ENCODE results near the gene NUP210L.

NUP210L gene

GRCh38 chr1:153976819-153977249 lies 178.0 kb downstream of the NUP210L start:
- peaks cover 31% of the 10 kb centered on the region for H3K4me1 Mint-ChIP-seq
- H3K9me3 Mint-ChIP-seq: no peaks in the 10 kb centered on the region
- peaks cover 3% of the 10 kb centered on the region for H3K27me3 Mint-ChIP-seq (ENCODE audit: low read depth, poor library complexity)
- H3K36me3 Mint-ChIP-seq (ENCODE audit: low read depth): peaks cover 47% of the 10 kb centered on the region
- peak overlapping the region; percentile 69 for H3K27ac Mint-ChIP-seq
- TF ChIP-seq, protein P1, sequence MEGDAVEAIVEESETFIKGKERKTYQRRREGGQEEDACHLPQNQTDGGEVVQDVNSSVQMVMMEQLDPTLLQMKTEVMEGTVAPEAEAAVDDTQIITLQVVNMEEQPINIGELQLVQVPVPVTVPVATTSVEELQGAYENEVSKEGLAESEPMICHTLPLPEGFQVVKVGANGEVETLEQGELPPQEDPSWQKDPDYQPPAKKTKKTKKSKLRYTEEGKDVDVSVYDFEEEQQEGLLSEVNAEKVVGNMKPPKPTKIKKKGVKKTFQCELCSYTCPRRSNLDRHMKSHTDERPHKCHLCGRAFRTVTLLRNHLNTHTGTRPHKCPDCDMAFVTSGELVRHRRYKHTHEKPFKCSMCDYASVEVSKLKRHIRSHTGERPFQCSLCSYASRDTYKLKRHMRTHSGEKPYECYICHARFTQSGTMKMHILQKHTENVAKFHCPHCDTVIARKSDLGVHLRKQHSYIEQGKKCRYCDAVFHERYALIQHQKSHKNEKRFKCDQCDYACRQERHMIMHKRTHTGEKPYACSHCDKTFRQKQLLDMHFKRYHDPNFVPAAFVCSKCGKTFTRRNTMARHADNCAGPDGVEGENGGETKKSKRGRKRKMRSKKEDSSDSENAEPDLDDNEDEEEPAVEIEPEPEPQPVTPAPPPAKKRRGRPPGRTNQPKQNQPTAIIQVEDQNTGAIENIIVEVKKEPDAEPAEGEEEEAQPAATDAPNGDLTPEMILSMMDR (IDR thresholded peaks at IDR 0.05): no peak
- peak overlapping the region; percentile 95 for H3K4me3 Mint-ChIP-seq
- DNase-seq: no peak

- Mint-ChIP-seq H3K4me3 (no peak overlapping the region), H3K9me3 (no peaks in the 10 kb centered on the region), H3K27me3 (ENCODE audit: low read depth, poor library complexity) (peaks cover 3% of the 10 kb centered on the region), H3K27ac (no peak overlapping the region), H3K4me1 (peaks cover 34% of the 10 kb centered on the region), H3K36me3 (ENCODE audit: low read depth) (peaks cover 25% of the 10 kb centered on the region)
- TF ChIP-seq, protein P1 (IDR thresholded peaks at IDR 0.05): no peak
- no peak for DNase-seq
Measured at GRCh38 chr1:153973525-153973924, 181.3 kb downstream of the NUP210L start.

DNA sequence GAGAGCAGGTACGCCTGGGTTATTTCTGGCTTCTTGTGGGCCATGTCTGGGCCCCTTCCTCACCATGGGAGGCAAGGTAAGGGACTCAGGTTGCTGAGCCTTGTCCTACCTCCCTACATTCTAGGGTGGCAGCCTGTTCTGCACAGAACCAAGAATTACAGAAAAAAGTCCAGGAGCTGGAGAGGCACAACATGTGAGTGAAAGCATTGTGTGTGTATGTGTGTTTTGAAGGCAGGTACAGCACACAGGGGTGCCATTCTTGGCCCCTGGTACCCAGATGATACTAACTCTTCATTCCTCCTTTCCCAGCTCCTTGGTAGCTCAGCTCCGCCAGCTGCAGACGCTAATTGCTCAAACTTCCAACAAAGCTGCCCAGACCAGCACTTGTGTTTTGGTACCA lies 181.8 kb downstream of the NUP210L start:
- Mint-ChIP-seq H3K4me3 (no peak overlapping the region), H3K27ac (no peak overlapping the region), H3K36me3 (ENCODE audit: low read depth) (peaks cover 25% of the 10 kb centered on the region), H3K9me3 (no peaks in the 10 kb centered on the region), H3K27me3 (ENCODE audit: low read depth, poor library complexity) (peaks cover 3% of the 10 kb centered on the region), H3K4me1 (peaks cover 34% of the 10 kb centered on the region)
- no peak for DNase-seq
- TF ChIP-seq, protein P1 (IDR thresholded peaks at IDR 0.05): no peak

DNA sequence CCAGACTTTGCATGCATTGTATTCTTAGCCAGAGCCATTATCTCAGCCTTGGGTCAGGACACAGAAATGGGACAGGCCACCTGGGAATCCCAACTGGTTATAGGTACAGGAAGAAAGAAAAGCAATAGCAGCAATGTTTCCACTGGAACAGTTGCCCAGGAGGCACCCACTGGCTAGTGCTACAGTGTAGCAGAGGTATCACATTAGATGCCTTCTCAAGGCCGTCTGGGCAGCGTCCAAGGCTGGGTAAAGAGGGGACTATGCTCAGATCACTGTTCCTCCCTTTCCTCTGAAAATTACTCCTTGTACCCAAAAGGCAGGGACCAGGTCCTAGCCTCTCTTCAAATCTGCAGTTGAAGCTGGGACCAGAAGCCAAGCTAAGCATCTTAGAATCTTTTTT lies 184.5 kb downstream of the NUP210L start:
- TF ChIP-seq, protein P1 (IDR thresholded peaks at IDR 0.05): no peak
- Mint-ChIP-seq H3K4me1 (peaks cover 37% of the 10 kb centered on the region), H3K36me3 (ENCODE audit: low read depth) (peaks cover 25% of the 10 kb centered on the region), H3K27me3 (ENCODE audit: low read depth, poor library complexity) (no peaks in the 10 kb centered on the region), H3K27ac (no peak overlapping the region), H3K9me3 (no peaks in the 10 kb centered on the region), H3K4me3 (no peak overlapping the region)
- DNase-seq: no peak

DNA sequence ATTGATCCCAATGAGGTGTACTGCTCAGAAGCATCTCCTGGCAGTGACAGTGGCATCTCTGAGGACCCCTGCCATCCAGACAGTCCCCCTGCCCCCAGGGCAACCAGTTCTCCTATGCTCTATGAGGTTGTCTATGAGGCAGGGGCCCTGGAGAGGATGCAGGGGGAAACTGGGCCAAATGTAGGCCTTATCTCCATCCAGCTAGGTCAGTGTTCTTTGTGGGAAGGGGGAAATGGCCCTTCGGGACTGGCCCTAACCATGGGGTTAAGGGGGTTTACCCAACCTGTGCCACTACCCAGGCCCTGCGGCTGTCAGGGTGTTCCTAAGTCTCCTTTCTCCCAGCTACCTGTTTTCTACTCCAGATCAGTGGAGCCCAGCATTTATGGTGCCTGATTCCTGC lies 185.9 kb downstream of the NUP210L start:
- no peak for DNase-seq
- peak overlapping the region; percentile 55 for H3K27ac Mint-ChIP-seq
- H3K27me3 Mint-ChIP-seq (ENCODE audit: low read depth, poor library complexity): no peaks in the 10 kb centered on the region
- no peaks in the 10 kb centered on the region for H3K9me3 Mint-ChIP-seq
- H3K36me3 Mint-ChIP-seq (ENCODE audit: low read depth): peaks cover 15% of the 10 kb centered on the region
- peaks cover 46% of the 10 kb centered on the region for H3K4me1 Mint-ChIP-seq
- TF ChIP-seq, protein P1 (IDR thresholded peaks at IDR 0.05): no peak
- peak overlapping the region; percentile 93 for H3K4me3 Mint-ChIP-seq

GRCh38 chr1:153968408-153968807 lies 186.5 kb downstream of the NUP210L start:
- H3K4me3 Mint-ChIP-seq: peak overlapping the region; percentile 93
- peaks cover 52% of the 10 kb centered on the region for H3K4me1 Mint-ChIP-seq
- H3K27ac Mint-ChIP-seq: peak overlapping the region; percentile 100
- H3K27me3 Mint-ChIP-seq (ENCODE audit: low read depth, poor library complexity): no peaks in the 10 kb centered on the region
- no peaks in the 10 kb centered on the region for H3K9me3 Mint-ChIP-seq
- TF ChIP-seq, protein P1 (IDR thresholded peaks at IDR 0.05): no peak
- no peak for DNase-seq
- H3K36me3 Mint-ChIP-seq (ENCODE audit: low read depth): peaks cover 11% of the 10 kb centered on the region
